Measurements from ENCODE around the gene COQ5.

COQ5 gene, protein sequence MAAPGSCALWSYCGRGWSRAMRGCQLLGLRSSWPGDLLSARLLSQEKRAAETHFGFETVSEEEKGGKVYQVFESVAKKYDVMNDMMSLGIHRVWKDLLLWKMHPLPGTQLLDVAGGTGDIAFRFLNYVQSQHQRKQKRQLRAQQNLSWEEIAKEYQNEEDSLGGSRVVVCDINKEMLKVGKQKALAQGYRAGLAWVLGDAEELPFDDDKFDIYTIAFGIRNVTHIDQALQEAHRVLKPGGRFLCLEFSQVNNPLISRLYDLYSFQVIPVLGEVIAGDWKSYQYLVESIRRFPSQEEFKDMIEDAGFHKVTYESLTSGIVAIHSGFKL

DNA sequence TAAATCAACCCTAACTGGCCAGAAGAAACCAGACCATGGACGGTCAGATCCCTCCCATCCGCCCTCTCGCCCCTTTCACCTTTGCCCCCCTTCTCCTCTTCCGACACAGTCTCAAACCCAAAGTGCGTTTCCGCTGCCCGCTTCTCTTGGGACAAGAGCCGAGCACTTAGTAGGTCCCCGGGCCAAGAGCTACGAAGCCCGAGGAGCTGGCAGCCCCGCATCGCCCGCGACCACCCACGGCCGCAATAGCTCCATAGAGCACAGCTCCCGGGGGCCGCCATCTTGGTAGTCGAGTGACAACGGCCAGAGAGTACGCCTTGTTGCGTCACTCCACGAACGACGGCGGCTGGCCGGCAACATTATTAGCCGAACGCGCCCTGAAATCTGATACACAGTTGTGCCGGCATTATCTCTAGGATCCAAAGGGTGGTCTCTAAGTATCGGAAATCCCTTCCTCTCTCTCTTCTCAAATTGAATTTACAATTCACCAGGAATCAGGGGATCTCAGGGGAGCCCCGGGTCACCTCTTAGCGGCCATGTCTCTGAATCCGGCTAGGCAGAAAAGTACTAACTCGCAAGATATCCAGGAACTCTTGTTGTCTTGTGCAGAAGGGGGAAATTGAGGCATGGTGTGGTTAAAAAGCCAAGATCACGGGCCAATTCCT lies at the start of gene COQ5:
Gene COQ5, minus strand, starts transcription at position 298 of the 665 bp plus-strand sequence. Its CDS starts 17 bp downstream, at position 281.
- DNase-seq (ENCODE audit: insufficient read length, low spot score) (peak; percentile 70), FAIRE-seq (no peak)
- TF ChIP-seq, protein P1, sequence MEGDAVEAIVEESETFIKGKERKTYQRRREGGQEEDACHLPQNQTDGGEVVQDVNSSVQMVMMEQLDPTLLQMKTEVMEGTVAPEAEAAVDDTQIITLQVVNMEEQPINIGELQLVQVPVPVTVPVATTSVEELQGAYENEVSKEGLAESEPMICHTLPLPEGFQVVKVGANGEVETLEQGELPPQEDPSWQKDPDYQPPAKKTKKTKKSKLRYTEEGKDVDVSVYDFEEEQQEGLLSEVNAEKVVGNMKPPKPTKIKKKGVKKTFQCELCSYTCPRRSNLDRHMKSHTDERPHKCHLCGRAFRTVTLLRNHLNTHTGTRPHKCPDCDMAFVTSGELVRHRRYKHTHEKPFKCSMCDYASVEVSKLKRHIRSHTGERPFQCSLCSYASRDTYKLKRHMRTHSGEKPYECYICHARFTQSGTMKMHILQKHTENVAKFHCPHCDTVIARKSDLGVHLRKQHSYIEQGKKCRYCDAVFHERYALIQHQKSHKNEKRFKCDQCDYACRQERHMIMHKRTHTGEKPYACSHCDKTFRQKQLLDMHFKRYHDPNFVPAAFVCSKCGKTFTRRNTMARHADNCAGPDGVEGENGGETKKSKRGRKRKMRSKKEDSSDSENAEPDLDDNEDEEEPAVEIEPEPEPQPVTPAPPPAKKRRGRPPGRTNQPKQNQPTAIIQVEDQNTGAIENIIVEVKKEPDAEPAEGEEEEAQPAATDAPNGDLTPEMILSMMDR (IDR thresholded peaks at IDR 0.05; ENCODE audit: insufficient read depth, missing control alignments) = no peak

DNA sequence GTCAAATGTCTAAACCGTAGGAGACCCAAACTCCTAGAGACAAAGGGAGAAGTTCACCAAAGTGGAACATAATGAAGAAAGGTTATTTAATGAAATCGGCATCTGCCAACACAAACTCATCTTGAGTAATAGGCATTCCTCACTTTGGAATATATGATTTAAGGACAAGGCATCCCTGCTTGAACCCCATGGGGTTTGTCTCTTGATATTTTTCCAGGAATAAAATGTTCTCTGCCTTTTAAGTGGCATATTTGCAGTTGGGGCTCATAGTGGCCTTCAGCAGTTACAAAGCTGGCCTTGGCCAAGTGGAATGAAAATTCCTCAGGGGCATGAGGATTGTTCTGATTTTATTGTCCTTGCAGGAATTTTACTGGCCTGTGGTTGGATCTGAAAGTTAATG lies 45.1 kb upstream of the COQ5 start:
- DNase-seq (ENCODE audit: insufficient read length, low spot score) = no peak
- TF ChIP-seq, protein P1 (IDR thresholded peaks at IDR 0.05; ENCODE audit: insufficient read depth, missing control alignments) = no peak
- FAIRE-seq = no peak

DNA sequence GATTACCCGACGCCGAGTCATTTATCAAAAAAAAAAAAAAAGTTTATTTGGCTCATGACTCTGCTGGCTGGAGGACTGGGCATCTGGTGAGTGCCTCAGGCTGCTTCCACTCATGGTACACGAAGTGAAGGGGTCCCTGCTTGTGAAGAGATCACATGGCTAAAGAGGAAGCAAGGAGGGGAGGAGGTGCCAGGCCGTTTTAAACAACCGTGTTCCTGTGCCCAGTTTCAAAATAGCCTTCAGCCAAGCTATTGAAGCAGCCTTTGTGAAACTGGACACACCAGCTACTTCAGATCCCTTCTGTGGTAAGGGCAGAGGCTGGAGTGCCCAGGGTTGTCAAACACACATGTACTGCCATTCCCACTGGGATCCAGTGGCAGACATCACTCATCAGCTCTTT lies 44.6 kb upstream of the COQ5 start:
- TF ChIP-seq, protein P1 (IDR thresholded peaks at IDR 0.05; ENCODE audit: insufficient read depth, missing control alignments) = no peak
- FAIRE-seq = no peak
- no peak for DNase-seq (ENCODE audit: insufficient read length, low spot score)

DNA sequence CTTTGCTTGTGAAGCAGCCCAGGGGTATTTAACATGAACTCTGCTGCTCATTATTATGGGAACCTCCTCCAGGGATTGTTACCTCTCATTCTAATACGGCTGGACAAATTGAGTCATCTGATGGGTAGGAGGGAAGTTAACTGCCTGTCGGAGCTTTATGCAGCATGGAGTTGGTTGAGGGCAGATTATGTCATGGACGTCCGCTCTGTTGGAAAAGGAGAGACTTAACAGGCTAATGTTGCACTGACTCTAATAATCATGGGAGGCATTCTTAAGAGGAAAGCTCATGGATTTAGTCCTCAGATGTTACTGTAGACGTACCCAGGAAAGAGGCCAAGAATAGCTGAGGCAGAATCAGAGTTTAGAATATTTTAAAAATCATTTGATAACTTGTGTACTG lies 42.3 kb upstream of the COQ5 start:
- DNase-seq (ENCODE audit: insufficient read length, low spot score) (no peak), FAIRE-seq (no peak)
- TF ChIP-seq, protein P1 (IDR thresholded peaks at IDR 0.05; ENCODE audit: insufficient read depth, missing control alignments) = no peak

DNA sequence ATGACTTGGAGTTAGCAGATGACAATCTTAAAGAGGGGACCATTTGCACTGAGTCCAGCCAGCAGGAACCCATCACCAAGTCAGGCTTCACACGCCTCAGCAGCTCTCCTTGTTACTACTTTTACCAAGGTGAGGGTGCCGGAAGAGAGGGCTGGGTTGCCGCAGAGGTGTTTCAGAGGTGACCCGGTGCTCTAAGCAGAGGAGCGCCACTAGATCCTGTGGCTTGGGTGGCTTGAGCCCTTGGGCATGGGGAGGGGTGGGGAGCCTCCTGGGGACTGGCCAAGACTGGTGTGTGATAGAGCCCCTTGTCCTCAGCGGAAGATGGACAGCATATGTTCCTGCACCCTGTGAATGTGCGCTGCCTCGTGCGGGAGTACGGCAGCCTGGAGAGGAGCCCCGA lies 34.5 kb upstream of the COQ5 start:
- FAIRE-seq (no peak), DNase-seq (ENCODE audit: insufficient read length, low spot score) (no peak)
- TF ChIP-seq, protein P1 (IDR thresholded peaks at IDR 0.05; ENCODE audit: insufficient read depth, missing control alignments) = no peak

DNA sequence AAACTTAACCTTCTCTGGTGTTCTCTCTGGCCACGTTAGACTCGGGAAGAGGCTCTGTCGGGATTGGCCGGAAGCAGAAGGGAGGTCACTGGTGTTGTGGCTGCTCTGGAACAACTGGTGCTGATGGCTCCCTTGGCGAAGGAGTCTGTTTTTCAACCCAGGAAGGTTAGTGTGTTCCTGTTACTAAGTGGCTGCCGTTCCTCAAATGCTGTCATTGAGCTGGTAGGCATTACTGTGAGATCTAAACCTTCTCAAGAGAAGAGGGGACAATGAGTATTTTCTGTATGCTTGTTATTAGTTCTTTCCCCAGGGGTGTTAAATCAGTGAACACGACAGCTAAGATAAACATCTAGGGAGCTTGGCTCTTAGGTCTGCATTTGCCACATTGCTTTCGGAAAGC lies 33.9 kb upstream of the COQ5 start:
- TF ChIP-seq, protein P1 (IDR thresholded peaks at IDR 0.05; ENCODE audit: insufficient read depth, missing control alignments) = no peak
- DNase-seq (ENCODE audit: insufficient read length, low spot score) (no peak), FAIRE-seq (no peak)

DNA sequence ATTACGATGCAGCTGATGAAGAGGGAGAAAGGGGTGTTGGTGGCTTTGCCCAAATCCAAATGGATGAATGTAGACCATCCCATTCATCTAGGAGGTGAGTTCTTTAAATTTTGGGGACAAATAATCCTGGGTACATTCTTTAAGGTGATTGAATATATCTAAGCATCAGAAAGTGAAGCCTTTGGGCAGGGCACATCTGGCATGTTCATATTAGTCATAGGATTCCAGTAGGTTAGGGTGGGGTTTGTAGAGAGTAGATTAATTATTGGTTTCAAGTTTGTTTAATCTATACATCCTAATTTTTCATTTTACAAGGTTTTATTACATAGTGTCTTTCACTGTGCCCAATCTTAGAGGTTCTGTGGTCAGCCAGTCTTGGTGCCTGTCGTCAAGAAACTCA lies 28.6 kb upstream of the COQ5 start:
- DNase-seq (ENCODE audit: insufficient read length, low spot score) = no peak
- TF ChIP-seq, protein P1 (IDR thresholded peaks at IDR 0.05; ENCODE audit: insufficient read depth, missing control alignments) = no peak
- FAIRE-seq = no peak

Measured in D721Med (cell line).